Lower leg skin (tissue), 3 donors: ENCODE results near the gene TICAM2.

Experiments used
- CTCF ChIP-seq, 3 donors: fragments of 450-650 bp; IDR thresholded peaks; one replicate each; pipeline ENCODE4 v1.5.1; 2016; ENCODE audit warnings: antibody characterized with exemption in 3 of 3, mild to moderate bottlenecking in 3 of 3, moderate library complexity in 2 of 3
- POLR2A ChIP-seq, 2 donors: fragments of 450-650 bp; IDR thresholded peaks; one replicate each; pipeline ENCODE4 v1.6.1; 2016 to 2017; ENCODE audit warnings: antibody characterized with exemption in 2 of 2, mild to moderate bottlenecking in 1 of 2, moderate library complexity in 1 of 2

- no peak for TF ChIP-seq CTCF (IDR thresholded peaks at IDR 0.05)
- TF ChIP-seq POLR2A (IDR thresholded peaks at IDR 0.05), result no peak
Observed at GRCh38 chr5:115624994-115625393, 22.7 kb upstream of the TICAM2 start.
